Loucy (cell line): Measurements from ENCODE around the gene RGR.

ENCODE experiments used
- CTCF ChIP-seq: fragments of 200-600 bp; sonication (generic); conservative IDR thresholded peaks from 2 replicates; pipeline ENCODE4 v1.5.1; 2014; ENCODE audit warnings: mild to moderate bottlenecking, antibody characterized with exemption, low read length
- EZH2phosphoT487 ChIP-seq: fragments of 200-600 bp; IDR thresholded peaks from 2 replicates; pipeline ENCODE4 v1.6.1; 2018; ENCODE audit warnings: antibody characterized with exemption, mild to moderate bottlenecking, moderate library complexity, borderline replicate concordance

GRCh38 chr10:84196083-84196482 is 48.8 kb upstream of the RGR start:
- no peak for TF ChIP-seq CTCF
- TF ChIP-seq EZH2phosphoT487: no peak
